NCI-H69 (cell line): ENCODE measurements around the gene EMP1.

Source experiments
- DNase-seq: peaks from one replicate; lab custom pipeline; 2025; lab: John Stamatoyannopoulos, UW

The EMP1 gene

DNA sequence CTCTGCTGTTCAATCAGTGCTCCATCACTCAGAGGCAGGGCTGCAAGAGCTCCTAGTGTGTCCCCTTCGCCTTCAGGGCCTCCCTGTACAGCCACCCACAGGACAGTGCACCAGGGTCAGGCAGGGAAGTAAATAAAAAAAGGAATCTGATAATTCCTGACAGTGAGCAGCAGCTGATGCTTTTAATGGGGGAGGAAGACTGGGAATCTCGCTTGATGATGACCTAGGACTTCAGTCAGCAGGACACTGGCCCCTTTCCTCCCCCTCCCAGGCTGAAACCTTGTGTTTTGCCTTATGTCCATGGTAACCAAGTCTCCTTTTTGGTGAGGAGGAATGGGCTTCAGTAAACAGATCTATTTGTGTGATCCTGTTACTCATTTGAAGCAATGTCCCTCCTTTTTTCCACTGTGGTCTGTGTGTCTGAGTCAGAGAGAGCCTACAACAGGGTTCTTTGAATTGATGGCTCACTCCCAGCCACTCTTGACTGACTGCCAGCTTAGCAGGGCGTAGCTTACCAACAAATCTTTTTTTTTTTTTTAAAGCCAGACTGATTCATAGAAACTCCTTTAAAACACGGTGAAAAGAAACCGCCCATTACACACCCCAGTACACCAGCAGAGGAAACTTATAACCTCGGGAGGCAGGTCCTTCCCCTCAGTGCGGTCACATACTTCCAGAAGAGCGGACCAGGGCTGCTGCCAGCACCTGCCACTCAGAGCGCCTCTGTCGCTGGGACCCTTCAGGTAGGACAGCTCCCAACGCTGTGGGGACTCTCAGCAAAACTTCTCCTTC, at the start of gene EMP1:
TSS of gene EMP1 (plus strand) at position 597 of the 792 bp plus-strand sequence. CDS start 14,785 bp downstream, outside the sequence.
- DNase-seq: peak; percentile 42

GRCh38 chr12:13147688-13148484, 48.6 kb upstream of the EMP1 start:
- DNase-seq: no peak

GRCh38 chr12:13148485-13148847, 48.1 kb upstream of the EMP1 start:
- DNase-seq: no peak

DNA sequence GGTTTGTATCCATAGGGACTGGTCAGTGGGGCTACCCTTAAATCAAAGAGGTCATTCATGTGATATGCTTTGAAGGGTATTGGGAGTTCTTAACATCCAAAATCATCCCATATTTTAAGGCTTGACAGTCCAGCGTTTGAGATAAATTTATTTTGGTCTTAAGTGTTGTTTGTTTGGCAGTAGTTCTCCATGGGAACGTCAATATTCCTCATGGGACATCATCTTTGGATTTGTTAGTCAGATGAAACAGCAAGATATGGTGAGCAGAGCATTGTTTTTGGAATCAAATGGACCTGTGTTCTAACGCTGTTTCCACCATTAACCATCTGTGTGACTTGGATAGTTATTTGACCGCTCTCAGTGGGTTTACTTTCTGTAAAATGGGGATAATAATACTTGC, 47.1 kb upstream of the EMP1 start:
- no peak for DNase-seq

- no peak for DNase-seq
Observed at GRCh38 chr12:13152281-13152680, 44.2 kb upstream of the EMP1 start.

DNA sequence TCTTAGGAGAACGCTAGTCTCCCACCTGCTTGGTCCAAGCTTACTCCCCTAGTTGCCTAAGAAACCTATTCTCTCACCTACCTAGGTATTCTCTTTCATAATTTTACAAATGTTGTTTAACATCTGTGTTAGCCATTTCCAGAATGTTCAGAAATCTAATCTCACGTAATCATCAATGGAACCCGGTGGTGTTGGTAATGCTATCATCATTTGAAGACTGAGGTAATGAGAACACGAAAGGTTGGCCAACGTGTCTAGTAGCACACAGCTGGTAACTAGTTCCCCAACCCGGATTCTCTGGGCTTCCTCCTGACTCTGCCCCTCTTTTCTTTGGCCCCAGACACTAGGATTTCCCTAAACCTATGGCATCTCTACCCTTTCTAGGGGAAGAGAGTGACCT, 43.8 kb upstream of the EMP1 start:
- DNase-seq: no peak

- no peak for DNase-seq
Observed at GRCh38 chr12:13153180-13153579, 43.3 kb upstream of the EMP1 start.

GRCh38 chr12:13154027-13154538, 42.4 kb upstream of the EMP1 start:
- DNase-seq: no peak

- DNase-seq: no peak
Observed at GRCh38 chr12:13154831-13155230, 41.7 kb upstream of the EMP1 start.

DNA sequence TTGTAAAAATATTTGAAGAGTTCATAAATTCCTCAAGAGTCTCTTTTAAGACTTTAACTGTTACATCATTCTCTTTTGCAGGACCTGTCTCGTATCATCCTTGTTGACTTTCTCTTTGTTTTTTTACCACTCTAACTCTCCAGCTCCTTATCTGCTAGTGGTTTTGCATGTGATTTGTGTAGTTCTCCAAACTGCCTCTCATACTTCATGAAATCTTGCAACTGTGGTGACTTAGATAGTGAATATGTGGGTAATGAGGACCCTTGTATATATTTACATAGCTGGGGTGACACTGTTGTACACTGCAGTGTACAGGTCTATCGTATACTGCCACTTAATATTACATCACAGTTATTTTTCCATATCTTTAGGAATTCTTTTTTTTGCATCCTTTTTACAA, 40.2 kb upstream of the EMP1 start:
- DNase-seq: no peak

DNA sequence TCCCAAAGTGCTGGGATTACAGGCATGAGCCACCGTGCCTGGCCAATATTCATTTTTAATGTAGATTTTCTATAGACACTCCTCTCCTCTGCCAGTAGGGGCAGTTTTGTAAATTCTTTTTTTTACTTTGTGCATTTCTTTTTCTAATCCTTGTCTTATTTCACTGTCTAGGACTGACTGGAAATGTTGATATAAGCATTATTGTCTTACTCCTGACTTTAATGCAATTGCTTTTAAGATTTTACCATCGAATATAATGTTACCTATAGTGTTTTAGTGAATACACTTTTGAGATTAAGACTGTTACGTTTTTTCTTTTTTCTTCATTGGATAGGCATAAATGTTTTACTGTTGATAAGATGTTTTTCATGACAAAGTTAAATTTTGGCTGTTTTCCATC, 35.4 kb upstream of the EMP1 start:
- DNase-seq: no peak

GRCh38 chr12:13162904-13163303, 33.6 kb upstream of the EMP1 start:
- no peak for DNase-seq

- DNase-seq: no peak
Observed at GRCh38 chr12:13163868-13164635, 32.5 kb upstream of the EMP1 start.

GRCh38 chr12:13164921-13165616, 31.5 kb upstream of the EMP1 start:
- no peak for DNase-seq

- DNase-seq: peak; percentile 21
Observed at GRCh38 chr12:13165617-13166041, 30.9 kb upstream of the EMP1 start.

DNA sequence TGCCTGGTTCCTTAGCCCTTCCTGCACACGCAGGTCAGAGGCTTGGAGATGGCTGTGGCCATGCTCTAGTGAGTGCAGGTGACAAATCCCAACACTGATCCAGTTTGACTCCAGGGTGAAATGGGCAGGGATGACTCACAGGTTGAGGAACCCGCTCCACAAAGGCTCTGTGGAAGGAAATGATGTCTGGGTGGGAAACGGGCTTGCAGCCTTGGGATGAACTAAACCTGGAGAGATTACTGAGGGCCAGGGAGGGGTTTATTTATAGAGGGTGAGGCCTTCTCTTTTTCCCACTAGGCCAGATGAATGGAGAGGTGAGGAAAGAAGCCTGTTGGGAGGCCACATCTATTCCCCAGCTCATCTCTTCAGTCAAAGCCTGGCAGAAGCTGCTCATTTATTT, 29.3 kb upstream of the EMP1 start:
- no peak for DNase-seq

DNA sequence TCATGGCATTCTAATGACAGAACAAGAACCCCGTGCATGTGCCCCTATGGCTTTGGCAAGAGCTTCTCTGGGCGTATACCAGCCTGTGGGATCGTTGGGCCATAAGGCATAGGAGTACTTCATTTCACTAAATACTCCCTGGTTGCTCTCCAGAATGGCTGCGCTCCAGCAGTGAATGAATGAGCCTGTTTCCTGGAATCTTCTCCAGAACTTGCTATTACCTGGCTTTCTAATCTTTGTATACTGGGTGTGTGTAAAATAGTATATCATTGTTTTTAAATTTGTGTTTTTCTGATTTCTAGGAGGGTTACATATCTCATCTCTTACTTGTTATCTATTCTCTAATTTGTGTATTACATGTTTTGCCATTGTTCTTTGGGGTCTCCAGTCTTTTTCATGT, 28.6 kb upstream of the EMP1 start:
- no peak for DNase-seq

DNA sequence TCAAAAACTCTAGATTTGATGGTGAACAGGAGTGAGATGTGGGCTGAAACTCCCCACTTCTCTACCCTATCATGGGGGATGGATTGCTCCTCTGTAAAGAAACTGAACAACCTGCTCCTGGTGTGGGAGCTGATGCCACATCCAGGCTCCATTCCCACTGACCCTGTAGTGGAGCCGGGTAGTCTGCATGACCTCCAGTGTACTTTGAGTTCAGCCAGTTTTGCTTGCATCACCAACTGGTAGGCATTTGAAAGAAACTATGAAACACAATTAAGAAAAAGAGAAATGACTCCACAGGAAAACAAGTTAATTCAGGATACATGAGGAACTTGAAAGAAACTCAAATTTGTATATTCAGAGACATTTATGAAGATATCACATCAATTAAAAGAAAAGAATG, 27.3 kb upstream of the EMP1 start:
- no peak for DNase-seq

GRCh38 chr12:13170892-13171490, 25.5 kb upstream of the EMP1 start:
- no peak for DNase-seq

- DNase-seq: peak; percentile 20
Observed at GRCh38 chr12:13171921-13172859, 24.3 kb upstream of the EMP1 start.
